ENCODE results near the gene MRPS16.
"Not testable (repeated sequence)": the region's sequence is repeated elsewhere in the genome, so short reads cannot be mapped to it uniquely, and the experiment has no call there.

MRPS16 gene

GRCh38 chr10:73258612-73259011 is 6.2 kb upstream of the MRPS16 start:
- H3K9me3 ChIP-seq (ENCODE audit: insufficient read depth, low read depth, low read length) = peaks cover 13% of the 10 kb centered on the region; the same call in 1 of the 2 replicates
- not testable (repeated sequence) for H3K36me3 ChIP-seq (ENCODE audit: insufficient read depth, low read depth, low read length)

GRCh38 chr10:73253225-73253555 is 746 bp upstream of the MRPS16 start:
- H3K9ac ChIP-seq (ENCODE audit: low read depth, low read length) = peak overlapping the region; percentile 94
- peak overlapping the region; percentile 92 for H3K27ac ChIP-seq (ENCODE audit: low read length)
- peaks cover 26% of the 10 kb centered on the region for H3K36me3 ChIP-seq (ENCODE audit: insufficient read depth, low read depth, low read length)
- H3K27me3 ChIP-seq (ENCODE audit: insufficient read depth, low read length) = no peaks in the 10 kb centered on the region
- H3K4me3 ChIP-seq (ENCODE audit: low read length) = peak overlapping the region; percentile 91
- no peaks in the 10 kb centered on the region for H3K4me1 ChIP-seq (ENCODE audit: insufficient read depth, low read length)
- no peaks in the 10 kb centered on the region for H3K9me3 ChIP-seq (ENCODE audit: insufficient read depth, low read depth, low read length)

More at GRCh38 chr10:73258612-73259011, 6.2 kb upstream of the MRPS16 start:
- not testable (repeated sequence) for H3K4me3 ChIP-seq (ENCODE audit: low read length); H3K4me1 ChIP-seq (ENCODE audit: insufficient read depth, low read length); H3K27ac ChIP-seq (ENCODE audit: low read length); H3K9ac ChIP-seq (ENCODE audit: low read depth, low read length); H3K27me3 ChIP-seq (ENCODE audit: insufficient read depth, low read length)

- Histone ChIP-seq H3K36me3 (ENCODE audit: insufficient read depth, low read depth, low read length) (peaks cover 32% of the 10 kb centered on the region), H3K27ac (ENCODE audit: low read length) (peak overlapping the region; percentile 92), H3K9ac (ENCODE audit: low read depth, low read length) (peak overlapping the region; percentile 94), H3K27me3 (ENCODE audit: insufficient read depth, low read length) (no peaks in the 10 kb centered on the region), H3K4me3 (ENCODE audit: low read length) (peak overlapping the region; percentile 91), H3K9me3 (ENCODE audit: insufficient read depth, low read depth, low read length) (no peaks in the 10 kb centered on the region), H3K4me1 (ENCODE audit: insufficient read depth, low read length) (peaks cover 5% of the 10 kb centered on the region; the same call in 1 of the 2 replicates)
Measured at GRCh38 chr10:73251683-73252444, 580 bp downstream of the MRPS16 start.

GRCh38 chr10:73248259-73248724 is 4.2 kb downstream of the MRPS16 start:
- Histone ChIP-seq H3K9me3 (ENCODE audit: insufficient read depth, low read depth, low read length) (no peaks in the 10 kb centered on the region), H3K27ac (ENCODE audit: low read length) (no peak overlapping the region), H3K4me3 (ENCODE audit: low read length) (peak overlapping the region; percentile 92; the same call in 1 of the 2 replicates), H3K27me3 (ENCODE audit: insufficient read depth, low read length) (no peaks in the 10 kb centered on the region), H3K36me3 (ENCODE audit: insufficient read depth, low read depth, low read length) (peaks cover 61% of the 10 kb centered on the region), H3K4me1 (ENCODE audit: insufficient read depth, low read length) (peaks cover 5% of the 10 kb centered on the region; the same call in 1 of the 2 replicates), H3K9ac (ENCODE audit: low read depth, low read length) (peak overlapping the region; percentile 81; the same call in 1 of the 2 replicates)

DNA sequence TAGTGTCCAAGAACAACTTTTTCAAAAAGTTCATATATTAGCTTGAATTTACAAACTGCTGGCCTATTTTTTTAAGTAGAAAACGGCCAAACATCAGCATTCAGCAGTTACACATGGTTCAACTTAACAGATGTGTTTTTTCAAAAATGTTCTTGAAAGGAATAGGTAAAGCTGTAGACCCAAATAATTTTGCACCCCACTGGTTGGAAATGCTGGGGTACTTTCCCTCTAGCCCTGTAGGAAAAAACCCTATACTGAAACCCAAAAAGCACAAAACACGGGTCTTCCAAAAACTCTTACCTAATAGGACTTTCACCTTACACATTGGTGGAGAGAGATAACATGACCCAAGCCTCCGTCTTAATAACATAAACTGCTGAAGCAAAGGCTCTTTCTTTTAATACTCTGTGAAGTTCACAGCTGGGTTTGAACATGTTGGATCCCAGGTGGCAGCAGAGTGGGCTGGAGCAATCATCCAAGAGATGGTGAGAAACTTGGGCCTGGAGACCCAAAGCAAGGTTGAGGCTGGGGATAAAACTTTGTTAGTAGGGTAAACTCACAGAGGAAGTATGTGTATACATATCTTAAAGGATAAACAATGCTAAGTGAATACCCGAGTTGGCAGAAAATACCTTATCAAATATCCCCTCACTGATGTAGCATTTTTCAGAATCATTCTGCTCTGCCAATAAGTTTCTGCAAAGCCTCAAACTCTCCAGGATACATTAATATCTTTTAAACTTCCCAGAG is 4.8 kb downstream of the MRPS16 start:
- peak overlapping the region; percentile 81 for H3K9ac ChIP-seq (ENCODE audit: low read depth, low read length)
- H3K9me3 ChIP-seq (ENCODE audit: insufficient read depth, low read depth, low read length) = no peaks in the 10 kb centered on the region
- H3K4me3 ChIP-seq (ENCODE audit: low read length) = peak overlapping the region; percentile 92
- peak overlapping the region; percentile 20 for H3K27ac ChIP-seq (ENCODE audit: low read length)
- H3K27me3 ChIP-seq (ENCODE audit: insufficient read depth, low read length) = no peaks in the 10 kb centered on the region
- peaks cover 5% of the 10 kb centered on the region; the same call in 1 of the 2 replicates for H3K4me1 ChIP-seq (ENCODE audit: insufficient read depth, low read length)
- peaks cover 67% of the 10 kb centered on the region for H3K36me3 ChIP-seq (ENCODE audit: insufficient read depth, low read depth, low read length)

DNA sequence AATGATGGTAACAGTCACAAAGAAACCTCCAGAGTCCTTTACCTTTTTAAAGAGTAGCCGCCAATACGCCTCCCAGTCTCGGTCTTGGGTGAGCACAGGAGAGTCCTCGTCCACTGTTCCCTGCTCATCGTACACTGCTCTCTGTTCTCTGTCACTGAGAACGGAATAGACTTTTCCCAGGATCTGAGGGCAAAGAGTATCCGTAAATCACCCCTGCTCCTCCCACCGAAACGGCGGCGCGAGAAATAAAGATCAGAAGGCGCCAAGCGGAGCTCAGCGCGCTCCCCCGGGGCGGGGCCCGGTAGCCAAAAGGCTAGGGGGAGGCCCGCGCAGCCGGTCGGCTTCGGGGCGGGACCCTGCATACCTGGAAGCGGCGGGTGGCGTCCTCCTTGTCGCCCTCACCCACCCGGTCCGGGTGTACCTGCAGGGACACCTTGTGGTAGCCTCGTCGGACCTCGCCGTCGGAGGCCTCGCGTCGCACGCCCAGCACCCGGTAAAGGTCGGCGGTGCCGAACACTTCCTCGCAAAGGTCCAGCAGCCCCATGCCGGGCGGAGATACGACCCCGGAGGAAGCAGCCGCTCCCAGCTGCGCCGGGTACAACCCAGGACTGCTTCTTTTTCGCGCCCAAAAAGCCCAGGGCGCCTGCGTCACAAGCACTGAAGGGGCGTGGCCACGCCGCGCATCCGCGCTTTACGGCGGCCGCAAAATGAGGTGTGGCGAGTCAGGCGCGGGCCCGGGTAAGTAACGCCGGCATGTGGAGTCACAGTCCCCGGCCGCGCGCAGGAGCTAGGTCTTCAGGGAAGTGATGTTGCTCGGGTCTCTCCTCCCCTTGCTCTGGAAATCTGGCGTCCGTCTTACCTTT is 5.6 kb downstream of the MRPS16 start, which contains the start of gene DNAJC9:
Gene DNAJC9 (minus strand): TSS at position 610 of the 863 bp plus-strand sequence. CDS start 66 bp downstream, at position 544.
- Histone ChIP-seq H3K4me1 (ENCODE audit: insufficient read depth, low read length) (peaks cover 5% of the 10 kb centered on the region; the same call in 1 of the 2 replicates), H3K4me3 (ENCODE audit: low read length) (peak within 1 kb of the TSS; percentile 92), H3K9ac (ENCODE audit: low read depth, low read length) (peak within 1 kb of the TSS; percentile 93), H3K36me3 (ENCODE audit: insufficient read depth, low read depth, low read length) (peaks cover 75% of the 10 kb centered on the region), H3K9me3 (ENCODE audit: insufficient read depth, low read depth, low read length) (no peaks in the 10 kb centered on the region), H3K27ac (ENCODE audit: low read length) (peak within 1 kb of the TSS; percentile 73), H3K27me3 (ENCODE audit: insufficient read depth, low read length) (no peaks in the 10 kb centered on the region)

DNA sequence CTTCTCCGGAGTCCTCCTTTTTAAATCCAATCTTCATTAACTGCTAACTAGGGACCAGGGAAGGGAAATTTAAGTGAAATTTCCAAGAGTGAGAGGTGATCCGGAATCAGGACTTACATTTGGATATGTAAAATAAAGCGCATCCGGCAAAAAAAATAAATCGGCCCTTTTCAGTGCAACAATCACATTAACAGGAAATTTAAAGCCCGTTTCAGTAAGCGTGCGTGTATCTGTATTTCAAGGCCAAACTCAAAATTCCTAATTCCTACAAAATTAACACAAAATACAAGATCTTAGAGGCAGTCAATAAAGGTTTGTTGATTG is 6.2 kb downstream of the MRPS16 start:
- Histone ChIP-seq H3K4me1 (ENCODE audit: insufficient read depth, low read length) (peaks cover 5% of the 10 kb centered on the region; the same call in 1 of the 2 replicates), H3K27me3 (ENCODE audit: insufficient read depth, low read length) (no peaks in the 10 kb centered on the region), H3K9ac (ENCODE audit: low read depth, low read length) (peak overlapping the region; percentile 93), H3K36me3 (ENCODE audit: insufficient read depth, low read depth, low read length) (peaks cover 81% of the 10 kb centered on the region), H3K9me3 (ENCODE audit: insufficient read depth, low read depth, low read length) (no peaks in the 10 kb centered on the region), H3K4me3 (ENCODE audit: low read length) (peak overlapping the region; percentile 92), H3K27ac (ENCODE audit: low read length) (peak overlapping the region; percentile 73)

DNA sequence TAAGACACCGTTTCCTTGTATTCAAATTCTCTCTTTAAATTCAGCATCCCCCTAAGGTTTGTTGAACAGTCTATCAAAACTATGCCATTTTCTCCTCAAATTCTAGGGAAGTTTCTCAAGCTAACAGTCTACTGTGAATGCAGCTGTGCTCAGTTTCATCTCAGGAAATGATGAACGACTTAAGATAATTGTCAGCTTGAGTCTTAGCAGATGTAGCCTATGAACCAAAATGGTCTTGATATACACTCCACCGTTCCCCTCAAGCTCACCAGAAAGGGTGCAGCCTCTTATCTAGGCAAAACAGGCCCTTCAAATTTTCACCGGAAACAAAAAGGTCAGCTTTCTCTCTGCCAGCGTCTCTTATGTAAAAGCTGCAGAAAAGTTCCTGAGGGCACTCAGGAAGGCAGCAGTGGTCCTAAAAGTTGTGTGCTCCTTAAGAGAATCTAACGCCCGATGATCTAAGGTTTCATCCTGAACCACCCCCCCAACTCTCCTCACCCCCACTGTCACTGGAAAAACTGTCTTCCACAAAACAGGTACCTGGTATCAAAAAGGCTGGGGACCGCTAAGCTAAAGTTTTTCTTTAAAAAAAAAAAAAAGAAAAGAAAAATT is 7.5 kb downstream of the MRPS16 start:
- H3K27me3 ChIP-seq (ENCODE audit: insufficient read depth, low read length) = no peaks in the 10 kb centered on the region
- H3K27ac ChIP-seq (ENCODE audit: low read length) = no peak overlapping the region
- peaks cover 5% of the 10 kb centered on the region; the same call in 1 of the 2 replicates for H3K4me1 ChIP-seq (ENCODE audit: insufficient read depth, low read length)
- no peaks in the 10 kb centered on the region for H3K9me3 ChIP-seq (ENCODE audit: insufficient read depth, low read depth, low read length)
- peak overlapping the region; percentile 93 for H3K9ac ChIP-seq (ENCODE audit: low read depth, low read length)
- H3K4me3 ChIP-seq (ENCODE audit: low read length) = peak overlapping the region; percentile 92
- peaks cover 83% of the 10 kb centered on the region for H3K36me3 ChIP-seq (ENCODE audit: insufficient read depth, low read depth, low read length)

DNA sequence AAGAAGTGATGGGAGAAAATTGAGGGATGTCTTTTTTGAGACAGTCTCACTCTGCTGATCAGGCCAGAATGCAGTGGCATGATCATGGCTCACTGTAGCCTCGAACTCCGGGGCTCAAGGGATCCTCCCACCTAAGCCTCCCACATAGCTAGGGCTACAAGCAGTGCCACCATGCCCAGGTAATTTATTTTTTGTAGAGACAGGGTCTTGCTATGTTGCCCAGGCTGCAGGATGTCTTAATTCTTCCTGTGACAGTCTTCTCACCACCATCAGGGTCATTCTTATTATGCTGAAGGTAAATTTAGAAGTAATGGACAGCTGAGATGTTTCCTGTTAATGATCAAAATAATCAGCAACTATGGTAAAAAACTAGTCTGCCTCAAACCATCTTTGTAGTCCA is 12.5 kb downstream of the MRPS16 start:
- no peaks in the 10 kb centered on the region for H3K9me3 ChIP-seq (ENCODE audit: insufficient read depth, low read depth, low read length)
- H3K27me3 ChIP-seq (ENCODE audit: insufficient read depth, low read length) = no peaks in the 10 kb centered on the region
- no peak overlapping the region for H3K9ac ChIP-seq (ENCODE audit: low read depth, low read length)
- H3K27ac ChIP-seq (ENCODE audit: low read length) = no peak overlapping the region
- no peak overlapping the region for H3K4me3 ChIP-seq (ENCODE audit: low read length)
- H3K4me1 ChIP-seq (ENCODE audit: insufficient read depth, low read length) = no peaks in the 10 kb centered on the region
- peaks cover 92% of the 10 kb centered on the region for H3K36me3 ChIP-seq (ENCODE audit: insufficient read depth, low read depth, low read length)

- Histone ChIP-seq H3K4me1 (ENCODE audit: insufficient read depth, low read length) (no peaks in the 10 kb centered on the region), H3K27me3 (ENCODE audit: insufficient read depth, low read length) (no peaks in the 10 kb centered on the region), H3K9ac (ENCODE audit: low read depth, low read length) (no peak overlapping the region), H3K27ac (ENCODE audit: low read length) (no peak overlapping the region), H3K9me3 (ENCODE audit: insufficient read depth, low read depth, low read length) (no peaks in the 10 kb centered on the region), H3K4me3 (ENCODE audit: low read length) (no peak overlapping the region), H3K36me3 (ENCODE audit: insufficient read depth, low read depth, low read length) (peaks cover 92% of the 10 kb centered on the region)
Measured at GRCh38 chr10:73238990-73239566, 13.4 kb downstream of the MRPS16 start.

Data from iPS-20b (cell line).